Measurements from ENCODE around the gene SKIDA1.

SKIDA1 gene

GRCh38 chr10:21498986-21499385 lies 26.5 kb downstream of the SKIDA1 start:
- Histone ChIP-seq H3K4me2 (ENCODE audit: low read length) (no peak overlapping the region), H3K4me3 (ENCODE audit: low read length) (no peak overlapping the region), H3K79me2 (ENCODE audit: control insufficient read depth, low read length) (no peaks in the 10 kb centered on the region), H4K20me1 (ENCODE audit: control insufficient read depth, insufficient read depth, low read depth, low read length) (no peaks in the 10 kb centered on the region), H3F3A (ENCODE audit: control insufficient read depth, insufficient read depth) (0 out of 2 replicates have a peak, but pooled peaks cover 4% of the 10 kb centered on the region), H3K27ac (ENCODE audit: low read depth, low read length) (no peak overlapping the region), H3K9me2 (replicated peaks; ENCODE audit: control insufficient read depth, low read length) (no peaks in the 10 kb centered on the region), H3K4me1 (ENCODE audit: control insufficient read depth, low read length) (peaks cover 31% of the 10 kb centered on the region), H3K36me3 (ENCODE audit: control insufficient read depth, low read length) (no peaks in the 10 kb centered on the region), H3K27me3 (ENCODE audit: control insufficient read depth, low read length) (peaks cover 86% of the 10 kb centered on the region), H3K9me3 (ENCODE audit: control insufficient read depth, insufficient read depth, low read length) (no peaks in the 10 kb centered on the region)
- TF ChIP-seq EZH2phosphoT487 (IDR thresholded peaks at IDR 0.05; ENCODE audit: borderline replicate concordance, low read length) (no peak), CTCF (IDR thresholded peaks at IDR 0.05; ENCODE audit: low read depth, low read length, poor library complexity, severe bottlenecking) (no peak)

GRCh38 chr10:21498377-21498776 lies 27.1 kb downstream of the SKIDA1 start:
- no peaks in the 10 kb centered on the region for H3K36me3 ChIP-seq (ENCODE audit: control insufficient read depth, low read length)
- no peaks in the 10 kb centered on the region for H3K79me2 ChIP-seq (ENCODE audit: control insufficient read depth, low read length)

GRCh38 chr10:21497177-21497807 lies 28.2 kb downstream of the SKIDA1 start:
- Histone ChIP-seq H3F3A (ENCODE audit: control insufficient read depth, insufficient read depth) (0 out of 2 replicates have a peak, but pooled peaks cover 4% of the 10 kb centered on the region), H3K9me2 (replicated peaks; ENCODE audit: control insufficient read depth, low read length) (no peaks in the 10 kb centered on the region), H3K79me2 (ENCODE audit: control insufficient read depth, low read length) (no peaks in the 10 kb centered on the region), H3K27me3 (ENCODE audit: control insufficient read depth, low read length) (peaks cover 81% of the 10 kb centered on the region), H3K27ac (ENCODE audit: low read depth, low read length) (no peak overlapping the region), H4K20me1 (ENCODE audit: control insufficient read depth, insufficient read depth, low read depth, low read length) (no peaks in the 10 kb centered on the region), H3K36me3 (ENCODE audit: control insufficient read depth, low read length) (no peaks in the 10 kb centered on the region), H3K4me3 (ENCODE audit: low read length) (peak overlapping the region; percentile 79), H3K4me1 (ENCODE audit: control insufficient read depth, low read length) (peaks cover 34% of the 10 kb centered on the region), H3K4me2 (ENCODE audit: low read length) (peak overlapping the region; percentile 97), H3K9me3 (ENCODE audit: control insufficient read depth, insufficient read depth, low read length) (no peaks in the 10 kb centered on the region)
- TF ChIP-seq EZH2phosphoT487 (IDR thresholded peaks at IDR 0.05; ENCODE audit: borderline replicate concordance, low read length) (no peak; the same call in 1 of the 2 replicates), CTCF (IDR thresholded peaks at IDR 0.05; ENCODE audit: low read depth, low read length, poor library complexity, severe bottlenecking) (no peak)

More at GRCh38 chr10:21498377-21498776, 27.1 kb downstream of the SKIDA1 start:
- H3K4me3 ChIP-seq (ENCODE audit: low read length): no peak overlapping the region
- TF ChIP-seq CTCF (IDR thresholded peaks at IDR 0.05; ENCODE audit: low read depth, low read length, poor library complexity, severe bottlenecking): no peak
- H3K4me2 ChIP-seq (ENCODE audit: low read length): no peak overlapping the region
- peaks cover 84% of the 10 kb centered on the region for H3K27me3 ChIP-seq (ENCODE audit: control insufficient read depth, low read length)
- no peaks in the 10 kb centered on the region for H4K20me1 ChIP-seq (ENCODE audit: control insufficient read depth, insufficient read depth, low read depth, low read length)
- 0 out of 2 replicates have a peak, but pooled peaks cover 4% of the 10 kb centered on the region for H3F3A ChIP-seq (ENCODE audit: control insufficient read depth, insufficient read depth)
- no peaks in the 10 kb centered on the region for H3K9me2 ChIP-seq (replicated peaks; ENCODE audit: control insufficient read depth, low read length)
- no peak overlapping the region for H3K27ac ChIP-seq (ENCODE audit: low read depth, low read length)
- peaks cover 34% of the 10 kb centered on the region for H3K4me1 ChIP-seq (ENCODE audit: control insufficient read depth, low read length)
- H3K9me3 ChIP-seq (ENCODE audit: control insufficient read depth, insufficient read depth, low read length): no peaks in the 10 kb centered on the region
